H9 (cell line): Measurements from ENCODE around the gene ZNF260. TPM values are rescaled to one million over a fixed set of nuclear protein-coding genes. Genes with fewer than 3 reads are reported as not detected.

Source experiments
- DNase-seq: peaks from one replicate; pipeline ENCODE4 v3.0.0-alpha.2; 2017
- H2AFZ ChIP-seq: one replicate; pipeline ENCODE4 v1.6.1; 2013; ENCODE audit warnings: mild to moderate bottlenecking, low read length, control low read depth, moderate library complexity
- H2AK5ac ChIP-seq: 2 replicates; pipeline ENCODE4 v1.6.1; 2013; ENCODE audit warnings: low read length, control low read depth, mixed read lengths; ENCODE audit not compliant: insufficient read length
- H2BK120ac ChIP-seq: one replicate; pipeline ENCODE4 v1.6.1; 2013; ENCODE audit warnings: low read depth, mild to moderate bottlenecking, low read length, control low read depth, inconsistent platforms; ENCODE audit not compliant: poor library complexity, severe bottlenecking
- H2BK12ac ChIP-seq: 2 replicates; pipeline ENCODE4 v1.6.1; 2013; ENCODE audit warnings: low read length, control low read depth, mixed read lengths, low read depth; ENCODE audit not compliant: insufficient read length
- H2BK15ac ChIP-seq: 2 replicates; pipeline ENCODE4 v1.6.1; 2013; ENCODE audit warnings: low read depth, low read length, control low read depth
- H2BK20ac ChIP-seq: one replicate; pipeline ENCODE4 v1.6.1; 2013; ENCODE audit warnings: low read depth, mild to moderate bottlenecking, low read length, control low read depth, inconsistent platforms; ENCODE audit not compliant: poor library complexity, severe bottlenecking
- H2BK5ac ChIP-seq: 2 replicates; pipeline ENCODE4 v1.6.1; 2013; ENCODE audit warnings: low read length, control low read depth, mixed read lengths; ENCODE audit not compliant: insufficient read length
- H3K14ac ChIP-seq: 2 replicates; pipeline ENCODE4 v1.6.1; 2013; ENCODE audit warnings: low read length, control low read depth; ENCODE audit not compliant: insufficient read depth
- H3K18ac ChIP-seq: 2 replicates; pipeline ENCODE4 v1.6.1; 2013; ENCODE audit warnings: low read depth, mild to moderate bottlenecking, mixed read lengths, low read length, control low read depth; ENCODE audit not compliant: insufficient read length
- H3K23ac ChIP-seq: 2 replicates; pipeline ENCODE4 v1.6.1; 2013; ENCODE audit warnings: low read length, control low read depth, mixed read lengths, low read depth; ENCODE audit not compliant: insufficient read length
- H3K23me2 ChIP-seq: 2 replicates; pipeline ENCODE4 v1.6.1; 2013; ENCODE audit warnings: low read depth, mild to moderate bottlenecking, mixed read lengths, low read length, control low read depth; ENCODE audit not compliant: insufficient read length, poor library complexity, severe bottlenecking
- H3K27ac ChIP-seq: 2 replicates; pipeline ENCODE4 v1.5.1; 2013; ENCODE audit warnings: low read length, control low read depth, mixed read lengths, low read depth; ENCODE audit not compliant: insufficient read length
- H3K27me3 ChIP-seq: 2 replicates; pipeline ENCODE4 v1.6.1; 2013; ENCODE audit warnings: low read length, control low read depth, inconsistent platforms; ENCODE audit not compliant: insufficient read depth
- H3K4ac ChIP-seq: 2 replicates; pipeline ENCODE4 v1.6.1; 2013; ENCODE audit warnings: low read depth, mild to moderate bottlenecking, control low read depth, inconsistent platforms, low read length, moderate library complexity
- H3K4me1 ChIP-seq: 2 replicates; pipeline ENCODE4 v1.6.1; 2013; ENCODE audit warnings: low read length, control low read depth, inconsistent platforms; ENCODE audit not compliant: insufficient read depth
- H3K4me2 ChIP-seq: 2 replicates; pipeline ENCODE4 v1.6.1; 2013; ENCODE audit warnings: low read length, control low read depth, mixed read lengths; ENCODE audit not compliant: insufficient read length, insufficient read depth
- H3K56ac ChIP-seq: 2 replicates; pipeline ENCODE4 v1.6.1; 2013; ENCODE audit warnings: low read depth, mild to moderate bottlenecking, mixed read lengths, low read length, control low read depth; ENCODE audit not compliant: insufficient read length
- H3K79me1 ChIP-seq: 2 replicates; pipeline ENCODE4 v1.6.1; 2013; ENCODE audit warnings: low read depth, mild to moderate bottlenecking, moderate library complexity, low read length, control low read depth, inconsistent platforms; ENCODE audit not compliant: insufficient read depth, poor library complexity, severe bottlenecking
- H3K79me2 ChIP-seq: 2 replicates; pipeline ENCODE4 v1.6.1; 2013; ENCODE audit warnings: low read length, control low read depth, inconsistent platforms; ENCODE audit not compliant: insufficient read depth
- H3K9ac ChIP-seq: 2 replicates; pipeline ENCODE4 v1.6.1; 2013; ENCODE audit warnings: low read length, control low read depth, mixed read lengths; ENCODE audit not compliant: insufficient read length; ENCODE audit errors: extremely low read depth
- H3K9me3 ChIP-seq: one replicate; pipeline ENCODE4 v1.6.1; 2013; ENCODE audit warnings: low read depth, low read length, inconsistent platforms; ENCODE audit not compliant: control insufficient read depth
- H3T11ph ChIP-seq: one replicate; pipeline ENCODE4 v1.6.1; 2013; ENCODE audit warnings: mild to moderate bottlenecking, low read length, control low read depth, inconsistent platforms
- H4K20me1 ChIP-seq: one replicate; pipeline ENCODE4 v1.6.1; 2013; ENCODE audit not compliant: control insufficient read depth, insufficient read length, insufficient read depth
- H4K5ac ChIP-seq: 2 replicates; pipeline ENCODE4 v1.6.1; 2013; ENCODE audit warnings: low read depth, mild to moderate bottlenecking, mixed read lengths, low read length, control low read depth; ENCODE audit not compliant: insufficient read length
- H4K8ac ChIP-seq: replicated peaks from 2 replicates; pipeline ENCODE4 v1.6.1; 2013; ENCODE audit warnings: low read length, control low read depth, mixed read lengths, low read depth; ENCODE audit not compliant: insufficient read length
- H4K91ac ChIP-seq: 2 replicates; pipeline ENCODE4 v1.6.1; 2013; ENCODE audit warnings: low read depth, mild to moderate bottlenecking, moderate library complexity, mixed read lengths, low read length, control low read depth; ENCODE audit not compliant: insufficient read length
- H3K27ac Mint-ChIP-seq, 3 experiments: 2 replicates in 2 of 3; 3 replicates in 1 of 3; pipeline ENCODE4 v1.8.0; 2020 to 2021; ENCODE audit warnings: mixed read lengths in 3 of 3, mild to moderate bottlenecking in 1 of 3, moderate library complexity in 1 of 3
- H3K27me3 Mint-ChIP-seq: 2 replicates; pipeline ENCODE4 v1.8.0; 2021; ENCODE audit warnings: low read depth, mild to moderate bottlenecking, moderate library complexity, mixed read lengths
- H3K36me3 Mint-ChIP-seq, 3 experiments: 2 replicates in 2 of 3; 3 replicates in 1 of 3; pipeline ENCODE4 v1.8.0; 2020 to 2021; ENCODE audit warnings: low read depth in 3 of 3, mixed read lengths in 3 of 3; ENCODE audit not compliant: insufficient read depth in 1 of 3
- H3K4me1 Mint-ChIP-seq, 2 experiments: 2 replicates each; pipeline ENCODE4 v1.8.0; 2020; ENCODE audit warnings: mixed read lengths in 2 of 2
- H3K4me3 Mint-ChIP-seq, 2 experiments: 2 replicates in 1 of 2; 3 replicates in 1 of 2; pipeline ENCODE4 v1.8.0; 2020 to 2021; ENCODE audit warnings: mild to moderate bottlenecking in 2 of 2, mixed read lengths in 2 of 2, moderate library complexity in 1 of 2
- H3K9me3 Mint-ChIP-seq, 2 experiments: 2 replicates in 1 of 2; 3 replicates in 1 of 2; pipeline ENCODE4 v1.8.0; 2020; ENCODE audit warnings: mild to moderate bottlenecking in 2 of 2, mixed read lengths in 2 of 2, moderate library complexity in 1 of 2
- WGBS: extraction: QIAGEN DNeasy Blood & Tissue Kit; methylation state at CpG from one replicate; pipeline ENCODE4 v1.1.7; 2013; ENCODE audit warnings: missing lambda C conversion rate, low lambda C conversion rate, mixed read lengths; ENCODE audit not compliant: insufficient read length; ENCODE audit errors: extremely low coverage; 5-methylcytosine and 5-hydroxymethylcytosine counted together
- total RNA-seq: library from RNA; stranded (reverse); gene quantifications from 2 replicates; pipeline ENCODE4 v1.2.1, GENCODE V29; 2021
- TF ChIP-seq, protein P1 (sequence below): fragments of 200-600 bp; sonication (generic); conservative IDR thresholded peaks from 3 replicates; pipeline ENCODE4 v1.8.0; 2021; ENCODE audit warnings: antibody characterized with exemption, mild to moderate bottlenecking

Gene ZNF260
- total RNA-seq, 1 experiment from 2014 or later: 22.5 TPM

DNA sequence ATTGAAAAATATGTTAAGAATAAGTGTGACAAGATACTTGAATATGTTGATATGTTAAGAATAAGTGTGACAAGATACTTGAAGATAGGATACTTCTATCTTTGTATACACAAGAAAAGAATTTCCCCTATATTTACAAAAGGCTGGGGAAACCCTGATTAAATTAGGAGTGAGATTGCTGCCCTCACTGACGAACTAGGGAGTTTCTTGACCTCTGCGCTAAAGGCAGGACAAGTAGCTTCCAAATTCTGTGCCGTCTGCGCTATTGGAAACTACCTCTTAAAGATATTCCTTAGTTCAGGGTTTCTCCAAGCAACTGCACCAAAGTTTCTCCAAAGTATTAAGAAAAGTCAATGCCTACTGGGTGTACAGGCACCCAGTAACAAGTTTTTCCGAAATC is 730 bp downstream of the ZNF260 start:
- no peaks in the 10 kb centered on the region for H3K27me3 ChIP-seq
- H3K4me3 Mint-ChIP-seq: peak overlapping the region; percentile 99 to 100
- H3K23ac ChIP-seq: no peak overlapping the region
- DNase-seq: no peak
- no peak overlapping the region for H3K18ac ChIP-seq
- H3T11ph ChIP-seq: no peak overlapping the region
- no peak overlapping the region for H2BK15ac ChIP-seq
- H3K79me2 ChIP-seq: peaks cover 10% of the 10 kb centered on the region
- H2AK5ac ChIP-seq: no peak overlapping the region
- peaks cover 7% of the 10 kb centered on the region for H3K23me2 ChIP-seq
- no peak overlapping the region for H2BK20ac ChIP-seq
- H3K4me1 ChIP-seq: 0 out of 2 replicates have a peak, but pooled peaks cover 3% of the 10 kb centered on the region
- peaks cover 5% of the 10 kb centered on the region for H3K9me3 ChIP-seq
- H4K91ac ChIP-seq: no peak overlapping the region
- H3K4me1 Mint-ChIP-seq: peaks cover 14% of the 10 kb centered on the region in 2 experiments
- no peak overlapping the region for H3K56ac ChIP-seq
- peaks cover 35 to 58% (median 42%) of the 10 kb centered on the region in 3 experiments for H3K36me3 Mint-ChIP-seq
- H3K27ac ChIP-seq: no peak overlapping the region
- H2BK5ac ChIP-seq: no peak overlapping the region
- H3K4me2 ChIP-seq: peak overlapping the region; percentile 94
- H2AFZ ChIP-seq: no peak overlapping the region
- H3K9me3 Mint-ChIP-seq: peaks cover 17 to 54% of the 10 kb centered on the region in 2 experiments
- H4K5ac ChIP-seq: no peak overlapping the region
- H3K27me3 Mint-ChIP-seq: no peaks in the 10 kb centered on the region
- TF ChIP-seq, protein P1, sequence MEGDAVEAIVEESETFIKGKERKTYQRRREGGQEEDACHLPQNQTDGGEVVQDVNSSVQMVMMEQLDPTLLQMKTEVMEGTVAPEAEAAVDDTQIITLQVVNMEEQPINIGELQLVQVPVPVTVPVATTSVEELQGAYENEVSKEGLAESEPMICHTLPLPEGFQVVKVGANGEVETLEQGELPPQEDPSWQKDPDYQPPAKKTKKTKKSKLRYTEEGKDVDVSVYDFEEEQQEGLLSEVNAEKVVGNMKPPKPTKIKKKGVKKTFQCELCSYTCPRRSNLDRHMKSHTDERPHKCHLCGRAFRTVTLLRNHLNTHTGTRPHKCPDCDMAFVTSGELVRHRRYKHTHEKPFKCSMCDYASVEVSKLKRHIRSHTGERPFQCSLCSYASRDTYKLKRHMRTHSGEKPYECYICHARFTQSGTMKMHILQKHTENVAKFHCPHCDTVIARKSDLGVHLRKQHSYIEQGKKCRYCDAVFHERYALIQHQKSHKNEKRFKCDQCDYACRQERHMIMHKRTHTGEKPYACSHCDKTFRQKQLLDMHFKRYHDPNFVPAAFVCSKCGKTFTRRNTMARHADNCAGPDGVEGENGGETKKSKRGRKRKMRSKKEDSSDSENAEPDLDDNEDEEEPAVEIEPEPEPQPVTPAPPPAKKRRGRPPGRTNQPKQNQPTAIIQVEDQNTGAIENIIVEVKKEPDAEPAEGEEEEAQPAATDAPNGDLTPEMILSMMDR: no peak
- H4K8ac ChIP-seq: no peak overlapping the region
- H4K20me1 ChIP-seq: no peaks in the 10 kb centered on the region
- peak overlapping the region in 2 of 3 experiments; percentile 99 to 100; a peak in 3 of 7 replicates for H3K27ac Mint-ChIP-seq
- H3K79me1 ChIP-seq: no peaks in the 10 kb centered on the region
- H3K4ac ChIP-seq: no peak overlapping the region
- no peak overlapping the region for H3K14ac ChIP-seq
- no peak overlapping the region for H2BK120ac ChIP-seq
- no CpG with 5 or more reads among the region's 5 CpGs for WGBS
- peak overlapping the region; percentile 93 for H3K9ac ChIP-seq
- no peak overlapping the region for H2BK12ac ChIP-seq
